HG02943 (cell line): Measurements from ENCODE around the gene DYNC2I2.

Experiments
- ATAC-seq: cut with Tn5 transposase; IDR thresholded peaks from one replicate; pipeline ENCODE4 v1.9.1; 2021; ENCODE audit warnings: mild to moderate bottlenecking, low read depth, moderate library complexity; ENCODE audit not compliant: unreplicated experiment

Gene DYNC2I2

DNA sequence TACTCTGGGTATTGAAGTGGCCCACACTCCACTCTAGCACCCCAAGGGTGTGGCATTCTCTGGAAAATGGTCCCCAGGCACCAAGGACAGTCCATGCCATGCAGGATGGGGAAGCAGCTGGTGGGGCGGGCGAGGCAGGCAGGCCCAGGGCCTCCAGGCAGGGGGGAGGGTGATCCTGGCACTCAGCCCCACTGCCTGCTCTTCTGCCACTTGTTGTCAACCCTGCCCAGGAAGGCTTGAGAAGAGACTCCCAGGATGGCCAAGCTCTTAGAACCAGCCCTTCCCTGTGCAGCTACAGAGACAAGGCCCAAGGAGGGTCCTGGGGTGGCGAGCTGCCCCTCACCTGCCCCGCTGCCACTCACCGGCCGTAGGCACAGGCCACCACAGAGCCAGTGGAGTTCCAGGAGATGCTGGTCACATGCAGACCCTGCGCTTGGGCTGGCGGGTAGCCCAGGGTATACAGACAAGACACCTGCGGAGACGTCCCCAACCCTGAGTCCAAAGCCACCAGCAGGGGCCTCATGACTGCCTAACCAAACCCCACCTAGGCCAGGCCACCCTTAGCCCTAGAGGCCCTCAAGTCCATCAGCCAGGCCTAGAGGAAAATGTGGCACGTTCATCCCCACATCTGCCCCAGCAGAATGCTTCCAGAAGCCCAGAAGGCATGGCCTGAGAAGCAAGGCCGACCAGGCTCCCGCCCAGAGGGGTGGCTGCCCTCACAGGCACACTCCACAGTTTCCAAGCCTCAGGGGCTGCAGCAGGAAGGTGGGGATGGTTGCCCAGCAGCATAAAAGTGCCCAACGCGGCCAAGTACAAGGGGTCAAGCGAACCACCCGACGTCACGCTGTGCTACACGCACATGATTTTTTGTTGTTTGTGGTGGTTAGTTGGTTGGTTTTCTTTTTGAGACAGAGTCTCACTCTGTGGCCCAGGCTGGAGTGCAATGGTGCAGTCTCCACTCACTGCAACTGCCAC, 19.8 kb downstream of the DYNC2I2 start:
- no peak for ATAC-seq

DNA sequence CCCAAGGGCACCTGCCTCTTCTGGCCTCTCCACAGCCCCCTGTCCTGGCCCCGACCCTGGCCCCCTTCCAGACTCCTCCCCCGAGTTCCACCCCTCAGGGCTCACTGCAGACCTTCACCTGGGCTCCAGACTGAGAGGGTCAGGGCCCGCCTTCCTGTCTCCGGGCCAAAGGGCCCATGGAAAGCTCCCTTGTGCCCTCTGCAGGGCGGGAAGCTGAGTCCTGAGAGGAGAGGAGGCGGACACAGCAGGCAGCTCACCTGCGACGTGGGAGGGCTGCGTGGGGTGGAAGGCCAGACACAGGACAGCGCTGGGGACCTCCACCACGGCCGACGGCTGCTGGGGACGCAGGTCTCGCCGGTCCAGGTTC, 20.6 kb downstream of the DYNC2I2 start:
- no peak for ATAC-seq

DNA sequence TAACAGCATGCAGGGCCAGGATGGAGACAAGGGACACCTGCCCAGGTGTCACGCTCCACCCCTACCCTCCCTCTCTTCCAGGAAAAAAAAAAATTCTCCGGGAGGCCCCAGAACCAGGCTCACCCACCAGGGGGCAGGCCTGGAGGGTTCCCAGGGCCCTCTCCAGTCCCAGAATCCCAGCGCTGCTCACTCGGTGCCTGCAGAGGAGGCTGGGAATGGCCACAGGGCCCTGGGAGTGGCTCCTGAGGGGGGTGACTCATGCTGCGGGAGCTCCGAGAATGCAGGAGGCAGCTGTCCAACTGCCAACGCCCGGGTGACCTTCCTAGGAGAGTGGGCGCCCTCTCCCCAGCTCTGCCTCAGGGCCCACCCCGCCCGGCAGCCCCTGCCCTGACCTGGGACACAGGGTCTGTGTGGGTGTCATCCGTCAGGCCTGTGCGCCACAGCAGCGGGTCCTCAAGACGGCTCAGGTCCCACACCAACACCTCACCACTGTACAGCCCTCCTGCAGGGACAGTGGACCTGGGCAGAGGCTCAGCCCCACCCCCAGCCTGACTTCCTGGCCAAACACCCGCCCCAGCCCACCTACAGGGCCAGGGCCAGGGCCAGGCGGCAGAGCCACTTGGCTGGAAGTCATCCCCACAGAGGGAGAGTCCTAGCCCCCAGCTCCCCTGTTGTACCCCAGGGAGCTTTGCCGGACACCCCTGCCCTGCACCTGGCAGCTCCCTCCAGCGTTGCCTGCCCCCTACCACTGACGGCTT, 21.2 kb downstream of the DYNC2I2 start:
- ATAC-seq = no peak

DNA sequence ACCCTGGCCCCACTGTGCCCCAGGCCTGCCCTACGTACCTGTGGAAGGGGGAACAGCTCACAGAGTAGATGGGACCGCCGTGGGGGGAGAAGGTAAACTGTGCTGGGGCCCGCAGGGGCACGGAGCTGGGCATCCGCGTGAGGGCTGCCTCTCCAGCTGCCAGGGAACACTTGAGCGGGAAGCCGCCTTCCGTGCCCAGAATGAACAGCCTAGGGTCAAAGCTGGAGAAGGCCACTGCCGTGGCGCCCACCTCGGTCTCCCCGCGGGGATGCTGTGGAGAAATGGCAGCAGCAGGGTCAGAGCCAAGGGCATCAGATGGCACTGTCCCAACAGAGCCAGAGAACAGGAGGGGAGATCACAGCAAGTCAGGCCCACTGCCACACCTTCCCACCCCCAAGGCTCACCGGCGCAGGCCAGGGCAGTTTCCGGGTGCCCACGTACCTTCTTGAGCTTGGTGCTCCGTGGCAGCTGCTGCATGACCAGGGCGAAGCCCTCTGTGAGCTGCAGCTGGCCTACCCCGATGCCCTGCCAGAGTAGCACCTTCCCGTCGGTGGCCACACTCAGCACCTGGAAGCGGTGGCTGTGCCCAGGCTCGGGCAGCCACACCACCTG, 21.9 kb downstream of the DYNC2I2 start:
- ATAC-seq = no peak

DNA sequence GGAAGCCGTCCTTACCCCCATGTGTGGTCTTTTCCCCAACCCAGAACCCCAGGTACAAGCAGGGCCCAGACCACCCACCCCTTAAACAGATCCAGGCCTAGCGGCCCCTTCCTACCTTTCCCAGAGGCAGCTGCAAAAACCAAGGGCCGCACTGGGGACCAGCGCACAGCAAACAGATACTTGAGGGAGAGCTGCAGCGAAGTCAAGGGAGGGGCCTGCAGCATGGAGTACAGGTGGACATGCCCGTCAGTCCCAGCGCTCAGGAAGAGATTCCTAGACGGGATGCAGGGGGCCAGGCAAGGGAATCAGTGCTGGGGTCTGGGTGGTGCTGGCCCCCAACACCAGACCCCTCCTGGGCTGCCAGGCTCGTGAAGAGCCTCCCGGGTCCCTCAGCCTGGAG, 22.5 kb downstream of the DYNC2I2 start:
- no peak for ATAC-seq

DNA sequence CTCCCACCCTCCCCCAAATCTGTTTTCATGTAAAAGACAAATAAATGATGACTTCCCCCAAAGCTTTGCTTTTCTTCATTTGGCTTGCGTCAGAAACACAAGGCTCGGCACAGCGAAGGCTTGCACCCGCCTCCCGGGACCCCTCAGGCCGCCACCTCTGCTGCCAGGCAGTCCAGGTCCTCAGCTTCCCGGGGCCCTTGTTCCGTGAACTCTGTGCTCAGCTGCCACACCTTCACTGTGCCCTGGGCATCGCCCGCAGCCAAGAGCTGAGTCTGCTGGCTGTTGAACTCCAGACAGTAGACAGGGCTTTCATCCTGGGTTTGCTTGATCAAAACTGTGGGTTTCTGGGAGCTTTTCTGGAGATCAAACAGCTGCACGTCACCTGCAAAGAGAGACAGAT, 23.0 kb downstream of the DYNC2I2 start:
- ATAC-seq = no peak

DNA sequence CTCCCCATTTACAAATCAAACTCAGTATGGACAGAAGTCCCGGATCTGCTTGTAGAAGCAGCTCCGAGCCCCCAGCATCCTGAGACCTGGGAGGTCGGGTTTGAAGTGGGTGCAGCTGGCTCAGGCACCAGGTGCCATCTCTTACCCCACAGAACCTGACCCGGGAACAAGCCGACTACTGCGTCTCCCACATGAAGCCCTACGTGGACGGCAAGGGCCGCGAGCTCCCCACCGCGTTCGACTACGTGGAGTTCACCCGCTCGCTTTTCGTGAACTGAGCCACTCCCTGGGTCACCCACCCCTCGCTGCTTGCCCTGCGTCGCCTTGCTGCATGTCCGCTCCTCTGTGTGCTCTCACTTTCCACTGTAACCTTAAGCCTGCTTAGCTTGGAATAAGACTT, 23.6 kb downstream of the DYNC2I2 start:
- ATAC-seq = no peak

DNA sequence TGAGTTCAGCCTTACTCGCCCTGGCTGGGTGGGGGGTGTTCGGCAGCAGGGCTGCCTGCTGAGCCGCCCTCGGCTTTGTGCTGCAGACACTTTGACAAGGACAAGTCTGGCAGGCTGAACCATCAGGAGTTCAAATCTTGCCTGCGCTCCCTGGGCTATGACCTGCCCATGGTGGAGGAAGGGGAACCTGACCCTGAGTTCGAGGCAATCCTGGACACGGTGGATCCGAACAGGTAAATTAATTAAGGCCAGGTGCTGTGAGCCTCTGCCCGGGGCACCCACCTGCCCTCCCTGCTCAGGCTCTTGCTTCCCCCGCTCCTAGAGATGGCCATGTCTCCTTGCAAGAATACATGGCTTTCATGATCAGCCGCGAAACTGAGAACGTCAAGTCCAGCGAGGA, 24.2 kb downstream of the DYNC2I2 start:
- ATAC-seq = no peak

DNA sequence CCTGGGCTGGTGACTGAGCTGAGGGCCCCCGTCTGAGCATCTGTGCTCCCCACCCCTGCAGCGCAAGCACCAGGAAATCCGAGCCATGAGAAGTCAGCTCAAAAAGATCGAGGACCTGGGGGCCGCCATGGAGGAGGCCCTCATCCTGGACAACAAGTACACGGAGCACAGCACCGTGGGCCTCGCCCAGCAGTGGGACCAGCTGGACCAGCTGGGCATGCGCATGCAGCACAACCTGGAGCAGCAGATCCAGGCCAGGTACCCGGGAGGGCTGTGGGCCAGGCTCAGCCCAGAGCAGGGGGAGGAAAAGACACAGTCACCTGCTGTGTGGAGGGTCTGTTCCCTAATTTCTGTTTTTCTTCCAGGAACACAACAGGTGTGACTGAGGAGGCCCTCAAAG, 24.6 kb downstream of the DYNC2I2 start:
- no peak for ATAC-seq

DNA sequence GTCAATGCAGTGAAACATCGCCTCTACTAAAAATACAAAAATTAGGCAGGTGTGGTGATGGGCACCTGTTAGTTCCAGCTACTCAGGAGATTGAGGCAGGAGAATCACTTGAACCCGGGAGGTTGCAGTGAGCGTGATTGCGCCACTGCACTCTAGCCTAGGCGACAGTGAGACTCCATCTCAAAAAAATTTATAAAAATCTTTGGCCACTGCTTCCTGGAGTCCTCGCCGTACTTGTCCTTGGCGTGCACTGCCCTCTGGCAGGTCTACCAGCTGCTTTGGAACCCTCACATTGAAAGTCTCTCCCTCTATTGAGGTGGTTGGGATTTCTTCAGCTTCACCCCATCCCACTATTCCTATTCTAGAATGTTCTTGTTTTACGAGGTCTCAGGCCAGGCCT, 25.0 kb downstream of the DYNC2I2 start:
- no peak for ATAC-seq

DNA sequence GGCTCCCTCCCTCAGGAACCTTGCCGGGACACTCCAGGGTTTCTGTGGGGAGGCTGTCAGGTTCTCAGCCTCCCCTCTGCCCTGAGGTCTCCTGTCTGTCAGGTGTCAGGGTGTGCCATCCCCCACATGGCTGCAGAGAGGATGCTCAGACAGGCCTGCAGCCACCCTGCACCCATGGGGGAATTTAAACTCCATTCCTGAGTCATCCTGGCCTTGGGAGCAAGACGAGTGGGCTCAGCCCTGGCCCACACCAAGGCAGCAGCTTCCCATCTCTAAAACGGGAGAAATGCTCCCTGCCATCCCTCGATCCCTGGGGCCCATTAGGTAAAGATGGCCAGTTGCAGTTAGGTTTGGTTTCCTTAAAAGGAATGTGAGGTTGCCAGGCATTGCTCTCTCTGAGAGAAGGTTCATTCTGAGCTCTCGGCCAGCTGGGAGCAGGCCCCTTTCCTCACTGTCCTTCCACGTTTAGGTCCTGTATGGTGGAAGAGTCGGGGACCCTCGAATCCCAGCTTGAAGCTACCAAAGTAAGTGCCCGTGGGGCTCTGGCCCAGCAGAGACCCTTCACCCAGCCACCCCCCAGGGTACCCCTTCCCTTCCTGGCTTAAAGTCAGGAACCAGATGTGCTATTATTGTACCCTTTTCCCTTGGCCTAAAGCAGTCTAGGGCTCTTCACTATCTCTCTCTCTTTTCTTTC, 26.6 kb downstream of the DYNC2I2 start:
- no peak for ATAC-seq

DNA sequence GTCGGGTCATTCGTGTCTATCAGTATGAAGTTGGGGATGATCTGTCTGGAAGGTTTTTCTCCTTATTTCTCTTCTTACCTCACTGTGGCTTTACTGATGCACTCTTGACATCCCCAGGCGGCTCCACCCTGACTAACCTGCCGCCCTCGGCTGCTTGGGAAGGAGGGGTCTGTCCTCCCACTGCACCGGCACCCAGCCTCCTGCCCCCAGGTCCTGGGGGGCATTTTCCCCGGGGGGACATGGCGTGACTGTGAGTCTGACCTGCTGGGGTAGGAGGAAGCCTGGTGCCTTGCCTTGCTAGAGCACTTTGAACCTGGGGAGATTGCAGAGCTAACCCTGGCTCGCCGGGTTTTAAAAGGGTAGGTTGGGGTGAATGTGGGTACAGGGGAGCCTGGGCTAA, 27.5 kb downstream of the DYNC2I2 start:
- ATAC-seq = no peak

DNA sequence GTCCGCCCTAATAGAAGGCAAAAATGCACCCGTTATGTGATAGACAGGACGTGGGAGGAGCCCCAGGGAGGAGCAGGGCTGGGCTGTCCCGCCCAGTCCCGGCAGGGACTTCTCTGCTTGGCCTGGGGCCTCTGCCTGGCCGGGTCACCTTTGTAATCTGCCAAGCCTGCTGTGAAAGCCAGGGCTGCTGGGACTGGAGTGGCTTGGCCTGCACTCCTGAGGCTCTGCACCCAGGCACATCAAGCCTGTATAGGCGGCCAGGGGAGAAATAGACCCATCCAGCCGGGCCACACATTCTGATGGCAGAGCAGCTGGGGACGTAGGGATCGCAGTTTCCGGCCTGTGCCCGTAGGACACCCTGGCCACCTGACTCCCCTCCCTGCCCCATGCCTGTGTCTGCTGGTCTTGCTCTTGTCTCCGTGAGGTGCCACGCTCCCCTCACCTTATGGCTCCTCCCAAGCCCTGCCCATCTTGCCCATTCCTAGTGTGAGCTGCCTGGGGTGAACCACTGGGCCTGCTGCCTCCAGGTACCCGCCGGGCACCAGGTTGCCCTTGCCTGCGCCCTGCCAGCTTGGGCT, 28.1 kb downstream of the DYNC2I2 start:
- no peak for ATAC-seq

DNA sequence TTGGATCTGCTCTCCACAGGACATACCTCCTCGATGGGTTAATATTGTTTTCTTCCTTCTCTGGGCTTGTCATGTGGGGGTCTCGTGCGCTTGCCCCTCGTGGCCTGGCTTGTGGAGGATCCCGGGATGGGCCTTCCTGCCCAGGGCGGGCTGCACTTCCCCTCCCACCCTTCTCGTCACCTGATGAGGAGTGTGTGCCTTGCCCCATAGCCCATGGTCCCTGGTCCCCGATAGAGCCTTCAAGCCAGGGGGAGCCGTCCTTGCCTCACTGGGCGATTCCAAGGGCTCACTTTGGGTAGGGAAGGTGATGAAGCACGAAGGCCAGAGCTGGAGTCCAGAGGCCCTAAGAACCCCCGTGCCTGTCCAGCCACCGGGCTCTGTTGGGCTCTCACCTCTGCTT, 28.7 kb downstream of the DYNC2I2 start:
- ATAC-seq = no peak

DNA sequence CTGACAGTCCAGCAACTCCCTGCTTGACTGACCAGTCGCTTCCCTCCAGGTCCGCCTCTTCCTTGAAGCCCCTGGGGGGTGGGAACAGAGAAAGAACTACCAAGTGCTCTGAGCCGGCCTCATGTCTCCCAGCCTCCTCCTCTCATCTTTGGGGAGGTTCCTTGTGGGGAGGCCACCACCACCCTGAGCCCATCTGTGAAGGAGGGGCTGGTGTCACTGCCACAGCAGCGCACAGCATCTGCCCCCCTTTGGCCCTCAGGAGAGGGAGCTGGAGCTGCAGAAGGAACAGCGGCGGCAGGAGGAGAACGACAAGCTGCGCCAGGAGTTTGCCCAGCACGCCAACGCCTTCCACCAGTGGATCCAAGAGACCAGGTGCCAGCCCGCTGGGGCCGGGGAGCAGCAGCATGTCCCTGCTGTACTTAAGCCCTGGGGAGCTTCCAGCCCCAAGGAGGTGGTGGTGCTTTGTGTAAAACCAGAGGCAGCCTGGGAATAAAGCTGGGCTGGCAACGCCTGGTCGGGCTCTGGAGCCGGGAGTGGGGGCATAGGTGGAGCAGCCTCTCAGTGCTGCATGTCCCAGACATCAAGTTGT, 29.4 kb downstream of the DYNC2I2 start:
- ATAC-seq = no peak

DNA sequence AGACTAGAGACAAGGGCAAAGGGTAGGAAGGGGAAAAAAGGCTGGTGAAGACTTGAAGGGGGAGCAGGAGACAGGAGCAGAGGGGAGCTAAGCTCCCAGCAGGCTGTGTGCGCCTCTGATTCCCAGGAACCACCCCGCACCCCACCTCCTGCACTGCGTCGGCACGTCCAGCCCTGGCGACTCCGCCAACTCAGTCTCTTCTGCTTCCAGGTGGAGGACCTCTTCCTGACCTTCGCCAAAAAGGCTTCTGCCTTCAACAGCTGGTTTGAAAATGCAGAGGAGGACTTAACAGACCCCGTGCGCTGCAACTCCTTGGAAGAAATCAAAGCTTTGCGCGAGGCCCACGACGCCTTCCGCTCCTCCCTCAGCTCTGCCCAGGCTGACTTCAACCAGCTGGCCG, 30.5 kb downstream of the DYNC2I2 start:
- ATAC-seq = no peak

DNA sequence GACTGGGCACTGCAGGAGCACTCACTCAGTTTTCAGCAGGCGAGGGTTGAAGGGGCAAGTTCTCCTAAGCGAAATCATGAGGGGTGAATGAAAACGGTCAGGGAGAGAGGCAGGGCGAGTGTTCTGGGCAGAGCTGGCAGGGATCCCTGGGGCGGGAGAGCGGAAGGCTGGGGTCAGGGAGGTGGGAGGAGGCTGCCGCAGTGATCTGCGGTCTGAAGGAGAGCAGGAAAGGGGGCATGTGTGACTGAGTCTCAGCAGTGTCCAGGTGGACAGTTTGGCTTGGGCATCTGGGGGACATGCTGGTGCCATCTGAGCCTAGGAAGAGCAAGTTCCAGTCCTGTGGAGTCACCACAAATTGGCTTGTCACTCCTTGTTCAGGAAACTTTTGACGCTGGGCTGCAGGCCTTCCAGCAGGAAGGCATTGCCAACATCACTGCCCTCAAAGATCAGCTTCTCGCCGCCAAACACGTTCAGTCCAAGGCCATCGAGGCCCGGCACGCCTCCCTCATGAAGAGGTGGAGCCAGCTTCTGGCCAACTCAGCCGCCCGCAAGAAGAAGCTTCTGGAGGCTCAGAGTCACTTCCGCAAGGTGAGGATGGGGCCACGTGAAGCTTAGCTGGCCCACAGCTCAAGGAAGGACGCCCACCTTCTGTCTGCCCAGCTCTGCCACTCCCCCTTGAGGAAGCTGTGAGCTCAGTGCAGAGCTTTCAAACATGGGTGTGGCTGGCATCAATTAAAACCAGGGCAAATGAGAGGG, 31.1 kb downstream of the DYNC2I2 start:
- no peak for ATAC-seq

DNA sequence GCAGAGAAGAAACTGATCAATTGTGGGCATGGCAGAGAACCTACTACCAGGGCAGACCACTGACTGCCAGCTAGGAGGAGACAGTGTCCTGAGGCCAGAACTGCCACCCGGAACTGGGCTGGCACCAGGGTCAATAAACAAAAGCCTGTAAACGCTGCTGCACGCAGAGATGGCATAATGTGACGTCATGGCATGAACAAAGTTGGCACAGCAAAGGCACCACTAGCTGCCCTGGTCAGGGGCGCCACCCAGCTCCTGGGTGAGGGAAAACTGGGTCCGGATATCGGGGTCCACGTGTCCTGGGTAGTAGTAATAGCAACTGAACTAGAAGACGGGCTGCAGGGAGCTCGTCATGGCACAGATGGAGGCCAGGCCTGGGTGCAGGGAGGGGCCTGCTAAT, 32.1 kb downstream of the DYNC2I2 start:
- no peak for ATAC-seq

DNA sequence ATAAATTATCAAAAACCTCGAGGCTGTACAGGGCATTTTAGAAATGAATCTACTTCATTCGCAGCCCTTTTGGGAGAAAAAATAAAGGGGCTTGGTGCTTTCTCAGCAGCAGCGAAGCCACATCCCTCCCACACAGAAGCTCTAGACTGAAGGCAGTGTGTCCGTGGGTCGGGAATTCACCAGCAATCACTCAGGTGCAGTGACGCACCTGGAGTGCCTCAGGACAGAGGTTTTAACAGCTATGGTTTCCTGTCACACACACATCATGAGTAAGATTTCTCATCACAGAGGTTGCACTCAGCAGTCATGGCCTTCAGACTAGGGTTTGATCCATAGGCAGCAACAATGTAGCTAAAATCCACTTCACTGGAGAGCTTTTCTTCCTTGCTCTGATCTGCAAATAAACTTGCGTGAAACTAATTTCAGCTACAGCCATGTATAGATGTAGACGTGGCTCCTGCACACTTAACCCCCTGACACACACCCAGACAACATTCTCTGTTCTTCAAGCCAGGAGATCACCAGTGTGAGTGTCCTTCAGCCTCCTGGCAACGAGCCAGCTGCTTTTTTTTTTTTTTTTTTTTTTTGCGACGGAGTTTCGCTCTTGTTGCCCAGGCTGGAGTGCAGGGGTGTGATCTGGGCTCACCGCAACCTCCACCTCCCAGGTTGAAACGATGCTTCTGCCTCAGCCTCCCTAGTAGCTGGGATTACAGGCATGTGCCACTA, 34.8 kb downstream of the DYNC2I2 start:
- no peak for ATAC-seq
